ENCODE results near the gene IMMP2L. TPM values are rescaled to one million over a fixed set of nuclear protein-coding genes. Genes with fewer than 3 reads are reported as not detected.
"Not testable (repeated sequence)": the region's sequence is repeated elsewhere in the genome, so short reads cannot be mapped to it uniquely, and the experiment has no call there.

Gene IMMP2L
- 10 to 100 TPM; 15.8 to 25.8 TPM for total RNA-seq

- no peaks in the 10 kb centered on the region for H3K9me3 Mint-ChIP-seq (ENCODE audit: low read depth)
- ATAC-seq (peak; percentile 95), DNase-seq (peak; percentile 94)
- peaks cover 3% of the 10 kb centered on the region for H3K27me3 Mint-ChIP-seq
- CTCF ChIA-PET = interaction anchor here (0.7 to 1.3 kb wide), 4 partner anchors 43 to 463 kb away, joined by 3 to 4 read pairs (median 3); no protein-coding TSS in a partner anchor
- intact Hi-C loops (cut with DNase I, micrococcal nuclease) = loop anchor here (1.0 to 10.0 kb wide), 8 partner anchors 423 to 1373 kb away; partner anchors contain the start of genes DOCK4 (in 2 of the 2), LRRN3 (in 2 of the 2), ZNF277 (in 2 of the 2) and IFRD1 (in 1 of the 2)
- peak within 1 kb of the TSS; percentile 90 for H3K4me3 Mint-ChIP-seq
- H3K27ac Mint-ChIP-seq = peak within 1 kb of the TSS; percentile 94
- H3K4me1 Mint-ChIP-seq = peaks cover 37% of the 10 kb centered on the region
- H3K36me3 Mint-ChIP-seq (ENCODE audit: low read depth) = peaks cover 24% of the 10 kb centered on the region
- POLR2A ChIA-PET = interaction anchor here (1.1 to 1.4 kb wide), 2 partner anchors 469 to 889 kb away, joined by 3 read pairs; no protein-coding TSS in a partner anchor
These were observed at the start of gene IMMP2L for GRCh38 chr7:111561904-111562732. Gene IMMP2L, minus strand, starts transcription at chr7:111562492.

DNA sequence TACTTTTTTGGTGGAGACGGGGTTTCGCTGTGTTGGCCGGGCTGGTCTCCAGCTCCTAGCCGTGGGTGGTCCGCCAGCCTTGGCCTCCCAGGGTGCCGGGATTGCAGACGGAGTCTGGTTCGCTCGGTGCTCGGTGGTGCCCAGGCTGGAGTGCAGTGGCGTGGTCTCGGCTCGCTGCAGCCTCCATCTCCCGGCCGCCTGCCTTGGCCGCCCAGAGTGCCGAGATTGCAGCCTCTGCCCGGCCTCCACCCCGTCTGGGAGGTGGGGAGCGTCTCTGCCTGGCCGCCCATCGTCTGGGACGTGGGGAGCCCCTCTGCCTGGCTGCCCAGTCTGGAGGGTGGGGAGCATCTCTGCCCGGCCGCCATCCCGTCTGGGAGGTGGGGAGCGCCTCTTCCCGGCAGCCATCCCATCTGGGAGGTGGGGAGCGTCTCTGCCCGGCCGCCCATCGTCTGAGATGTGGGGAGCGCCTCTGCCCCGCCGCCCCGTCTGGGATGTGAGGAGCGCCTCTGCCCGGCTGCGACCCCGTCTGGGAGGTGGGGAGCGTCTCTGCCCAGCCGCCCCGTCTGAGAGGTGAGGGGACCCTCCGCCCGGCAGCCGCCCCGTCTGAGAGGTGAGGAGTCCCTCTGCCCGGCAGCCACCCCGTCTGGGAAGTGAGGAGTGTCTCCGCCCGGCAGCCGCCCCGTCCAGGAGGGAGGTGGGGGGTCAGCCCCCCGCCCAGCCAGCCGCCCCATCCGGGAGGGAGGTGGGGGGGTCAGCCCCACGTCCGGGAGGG, 47.4 kb upstream of the IMMP2L start:
- intact Hi-C loops (cut with DNase I, micrococcal nuclease); ATAC-seq; H3K9me3 Mint-ChIP-seq (ENCODE audit: low read depth); DNase-seq; H3K27me3 Mint-ChIP-seq; H3K36me3 Mint-ChIP-seq (ENCODE audit: low read depth); H3K4me3 Mint-ChIP-seq; H3K27ac Mint-ChIP-seq; CTCF ChIA-PET; POLR2A ChIA-PET; H3K4me1 Mint-ChIP-seq: not testable (repeated sequence)

GRCh38 chr7:111607621-111608020, 45.3 kb upstream of the IMMP2L start:
- H3K27ac Mint-ChIP-seq = no peak overlapping the region
- H3K9me3 Mint-ChIP-seq (ENCODE audit: low read depth) = no peaks in the 10 kb centered on the region
- CTCF ChIA-PET = no interaction called here
- no peak for DNase-seq
- peaks cover 5% of the 10 kb centered on the region for H3K27me3 Mint-ChIP-seq
- intact Hi-C loops (cut with DNase I, micrococcal nuclease) = no loop called here
- POLR2A ChIA-PET = no interaction called here
- ATAC-seq = no peak
- H3K4me1 Mint-ChIP-seq = no peaks in the 10 kb centered on the region
- H3K4me3 Mint-ChIP-seq = no peak overlapping the region
- no peaks in the 10 kb centered on the region for H3K36me3 Mint-ChIP-seq (ENCODE audit: low read depth)

- Mint-ChIP-seq H3K36me3 (ENCODE audit: low read depth) (no peaks in the 10 kb centered on the region), H3K27ac (no peak overlapping the region), H3K4me1 (no peaks in the 10 kb centered on the region), H3K27me3 (peaks cover 5% of the 10 kb centered on the region), H3K4me3 (no peak overlapping the region), H3K9me3 (ENCODE audit: low read depth) (no peaks in the 10 kb centered on the region)
- ATAC-seq = no peak
- no peak for DNase-seq
- intact Hi-C loops (cut with DNase I, micrococcal nuclease) = no loop called here
- CTCF ChIA-PET = no interaction called here
- POLR2A ChIA-PET = no interaction called here
These were observed 43.0 kb upstream of the IMMP2L start for GRCh38 chr7:111605246-111605645.

- DNase-seq (no peak), ATAC-seq (no peak)
- Mint-ChIP-seq H3K36me3 (ENCODE audit: low read depth) (no peaks in the 10 kb centered on the region), H3K27ac (no peak overlapping the region), H3K4me3 (no peak overlapping the region), H3K4me1 (no peaks in the 10 kb centered on the region), H3K9me3 (ENCODE audit: low read depth) (peaks cover 5% of the 10 kb centered on the region), H3K27me3 (peaks cover 4% of the 10 kb centered on the region)
- ChIA-PET CTCF (no interaction called here), POLR2A (no interaction called here)
- intact Hi-C loops (cut with DNase I, micrococcal nuclease) = no loop called here
These were observed 37.8 kb upstream of the IMMP2L start for GRCh38 chr7:111600091-111600490.

DNA sequence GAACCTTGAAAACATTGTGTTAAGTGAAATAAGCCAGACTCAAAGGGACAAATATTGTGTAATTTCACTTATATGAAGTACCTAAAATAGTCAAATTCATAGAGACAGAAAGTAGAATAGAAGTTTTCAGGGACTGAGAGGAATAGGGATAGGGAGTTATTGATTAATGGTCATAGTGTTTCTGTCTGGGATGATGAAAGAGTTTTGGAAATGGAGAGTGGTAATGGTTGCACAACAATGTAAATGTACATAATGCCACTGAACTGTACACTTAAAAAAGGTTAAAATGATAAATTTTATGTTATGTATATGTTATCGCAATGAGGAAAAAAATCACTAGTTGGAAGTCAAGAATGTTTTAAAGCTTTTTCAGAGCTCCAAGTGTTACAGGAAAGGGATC, 33.5 kb upstream of the IMMP2L start:
- Mint-ChIP-seq H3K27ac (no peak overlapping the region), H3K4me1 (no peaks in the 10 kb centered on the region), H3K9me3 (ENCODE audit: low read depth) (peaks cover 5% of the 10 kb centered on the region), H3K4me3 (no peak overlapping the region), H3K36me3 (ENCODE audit: low read depth) (no peaks in the 10 kb centered on the region), H3K27me3 (peaks cover 1% of the 10 kb centered on the region)
- ChIA-PET POLR2A (no interaction called here), CTCF (interaction anchor here (0.5 kb wide), 1 partner anchor 115 kb away, joined by 3 read pairs; no protein-coding TSS in a partner anchor)
- no peak for DNase-seq
- ATAC-seq = no peak
- intact Hi-C loops (cut with DNase I, micrococcal nuclease) = no loop called here

DNA sequence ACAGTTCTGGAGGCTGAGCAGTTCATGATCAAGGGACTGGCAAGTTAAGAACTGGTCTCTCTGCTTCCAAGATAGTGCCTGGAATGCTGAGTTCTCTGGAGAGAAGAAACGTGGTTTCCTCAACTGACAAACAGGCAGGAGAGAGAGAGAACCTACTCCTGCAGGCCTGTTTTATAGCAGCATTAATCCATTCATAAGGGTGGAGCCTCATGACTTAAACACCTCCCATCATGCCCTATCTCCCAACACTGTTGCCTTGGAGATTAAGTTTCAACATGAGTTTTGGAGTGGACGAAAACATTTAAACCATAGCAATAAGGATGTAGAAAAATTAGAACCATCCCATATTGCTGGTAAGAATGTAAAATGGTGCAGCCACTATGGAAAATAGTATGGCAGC, 32.3 kb upstream of the IMMP2L start:
- POLR2A ChIA-PET = no interaction called here

GRCh38 chr7:111593343-111593742, 31.1 kb upstream of the IMMP2L start:
- H3K9me3 Mint-ChIP-seq (ENCODE audit: low read depth) = peaks cover 5% of the 10 kb centered on the region
- H3K27ac Mint-ChIP-seq = no peak overlapping the region
- no peak for ATAC-seq
- H3K4me1 Mint-ChIP-seq = no peaks in the 10 kb centered on the region
- POLR2A ChIA-PET = no interaction called here
- H3K4me3 Mint-ChIP-seq = no peak overlapping the region
- intact Hi-C loops (cut with DNase I, micrococcal nuclease) = no loop called here
- H3K27me3 Mint-ChIP-seq = peaks cover 3% of the 10 kb centered on the region
- H3K36me3 Mint-ChIP-seq (ENCODE audit: low read depth) = no peaks in the 10 kb centered on the region
- CTCF ChIA-PET = no interaction called here
- DNase-seq = no peak

More for the DNA sequence above, 32.3 kb upstream of the IMMP2L start:
- no peak for ATAC-seq
- H3K27me3 Mint-ChIP-seq = peaks cover 3% of the 10 kb centered on the region
- no peak overlapping the region for H3K27ac Mint-ChIP-seq
- no peak for DNase-seq
- H3K4me3 Mint-ChIP-seq = no peak overlapping the region
- CTCF ChIA-PET = no interaction called here
- H3K9me3 Mint-ChIP-seq (ENCODE audit: low read depth) = peaks cover 5% of the 10 kb centered on the region
- H3K4me1 Mint-ChIP-seq = no peaks in the 10 kb centered on the region
- intact Hi-C loops (cut with DNase I, micrococcal nuclease) = no loop called here
- H3K36me3 Mint-ChIP-seq (ENCODE audit: low read depth) = no peaks in the 10 kb centered on the region

- ATAC-seq = peak; percentile 44
- DNase-seq = no peak
- no peak overlapping the region for H3K4me3 Mint-ChIP-seq
- intact Hi-C loops (cut with DNase I, micrococcal nuclease) = no loop called here
- H3K4me1 Mint-ChIP-seq = peaks cover 4% of the 10 kb centered on the region
- H3K36me3 Mint-ChIP-seq (ENCODE audit: low read depth) = no peaks in the 10 kb centered on the region
- no peak overlapping the region for H3K27ac Mint-ChIP-seq
- no peaks in the 10 kb centered on the region for H3K9me3 Mint-ChIP-seq (ENCODE audit: low read depth)
- ChIA-PET CTCF (interaction anchor here (2.0 kb wide), 1 partner anchor 22 kb away, joined by 5 read pairs; no protein-coding TSS in a partner anchor), POLR2A (no interaction called here)
- H3K27me3 Mint-ChIP-seq = peaks cover 7% of the 10 kb centered on the region
These were observed 25.8 kb upstream of the IMMP2L start for GRCh38 chr7:111588065-111588433.

- Mint-ChIP-seq H3K36me3 (ENCODE audit: low read depth) (no peaks in the 10 kb centered on the region), H3K27ac (no peak overlapping the region), H3K4me3 (no peak overlapping the region), H3K9me3 (ENCODE audit: low read depth) (no peaks in the 10 kb centered on the region), H3K27me3 (peaks cover 7% of the 10 kb centered on the region), H3K4me1 (peaks cover 4% of the 10 kb centered on the region)
- ChIA-PET POLR2A (no interaction called here), CTCF (interaction anchor here (2.0 kb wide), 1 partner anchor 22 kb away, joined by 5 read pairs; no protein-coding TSS in a partner anchor)
- intact Hi-C loops (cut with DNase I, micrococcal nuclease) = no loop called here
- DNase-seq (no peak), ATAC-seq (no peak)
These were observed 25.2 kb upstream of the IMMP2L start for GRCh38 chr7:111587410-111588064.

DNA sequence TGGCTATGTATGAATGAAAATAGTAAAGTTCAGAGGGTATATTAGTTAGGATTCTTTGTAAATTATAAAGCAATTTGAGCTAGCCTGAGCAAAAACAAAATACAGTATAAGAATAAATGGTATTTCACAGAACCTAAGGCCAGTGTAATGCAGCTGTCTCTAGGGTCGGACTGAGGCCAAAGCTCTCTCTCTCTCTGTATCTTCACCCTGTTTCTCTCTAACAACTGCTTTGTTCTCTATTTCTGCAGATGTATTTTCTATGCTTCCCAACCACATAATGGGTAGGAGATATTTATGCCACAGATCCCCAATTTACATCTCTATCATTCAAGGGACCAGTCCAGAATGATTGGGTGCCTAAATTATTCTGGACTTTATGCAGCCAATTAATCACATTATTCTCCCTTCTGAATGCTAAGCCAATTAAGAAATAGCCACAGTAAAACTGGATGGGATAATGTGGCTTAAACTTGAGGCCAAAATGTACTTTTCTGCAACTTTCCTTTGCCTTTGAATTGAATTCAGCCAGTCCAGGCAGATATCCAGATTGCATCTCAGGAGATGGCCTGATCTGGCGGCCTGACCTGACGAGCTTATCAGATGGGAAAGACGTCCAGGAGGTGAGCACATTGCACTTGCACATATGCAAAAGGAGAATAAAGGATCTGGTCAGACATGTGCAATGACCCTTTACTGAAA, 24.6 kb upstream of the IMMP2L start:
- Mint-ChIP-seq H3K4me3 (no peak overlapping the region), H3K27ac (no peak overlapping the region), H3K36me3 (ENCODE audit: low read depth) (no peaks in the 10 kb centered on the region), H3K9me3 (ENCODE audit: low read depth) (peaks cover 2% of the 10 kb centered on the region), H3K27me3 (peaks cover 7% of the 10 kb centered on the region), H3K4me1 (peaks cover 4% of the 10 kb centered on the region)
- ATAC-seq = no peak
- intact Hi-C loops (cut with DNase I, micrococcal nuclease) = no loop called here
- POLR2A ChIA-PET = no interaction called here
- CTCF ChIA-PET = interaction anchor here (2.0 kb wide), 1 partner anchor 21 kb away, joined by 5 read pairs; no protein-coding TSS in a partner anchor
- no peak for DNase-seq
